Astrocyte (in vitro differentiated cells and primary cell): ENCODE measurements around the gene UBA3.

Source experiments
- CTCF ChIP-seq: IDR thresholded peaks from 2 replicates; pipeline ENCODE4 v1.5.1; 2011; ENCODE audit warnings: low read depth, mild to moderate bottlenecking, inconsistent platforms, low read length, moderate library complexity; ENCODE audit not compliant: insufficient read depth
- EZH2 ChIP-seq: IDR thresholded peaks from 2 replicates; pipeline ENCODE4 v1.6.1; 2012; ENCODE audit warnings: mild to moderate bottlenecking, low read length, inconsistent platforms; ENCODE audit not compliant: insufficient read depth

GRCh38 chr3:69087030-69087791 lies 7.0 kb upstream of the UBA3 start:
- TF ChIP-seq CTCF (no peak), EZH2 (no peak)
